Activated CD4-positive, alpha-beta T cell treated with anti-CD3 and anti-CD28 coated beads, Interleukin-2, amount 50 U/mL, for 1 hour (primary cell): ENCODE measurements around the gene ZNF267.
"Not testable (repeated sequence)": the region's sequence is repeated elsewhere in the genome, so short reads cannot be mapped to it uniquely, and the experiment has no call there.

ENCODE experiments used
- DNase-seq: peaks from one replicate; pipeline ENCODE4 v3.0.0-alpha.2; 2020

The ZNF267 gene

GRCh38 chr16:31873556-31874365 is at the start of gene ZNF267:
ZNF267 (plus strand) TSS chr16:31873807; CDS start chr16:31873967, 160 bp downstream.
- peak; percentile 93 for DNase-seq

GRCh38 chr16:31833047-31833446 is 40.6 kb upstream of the ZNF267 start:
- DNase-seq: no peak

GRCh38 chr16:31836396-31836795 is 37.2 kb upstream of the ZNF267 start:
- DNase-seq: not testable (repeated sequence)

- DNase-seq: no peak
Measured at GRCh38 chr16:31842864-31843263, 30.7 kb upstream of the ZNF267 start.

DNA sequence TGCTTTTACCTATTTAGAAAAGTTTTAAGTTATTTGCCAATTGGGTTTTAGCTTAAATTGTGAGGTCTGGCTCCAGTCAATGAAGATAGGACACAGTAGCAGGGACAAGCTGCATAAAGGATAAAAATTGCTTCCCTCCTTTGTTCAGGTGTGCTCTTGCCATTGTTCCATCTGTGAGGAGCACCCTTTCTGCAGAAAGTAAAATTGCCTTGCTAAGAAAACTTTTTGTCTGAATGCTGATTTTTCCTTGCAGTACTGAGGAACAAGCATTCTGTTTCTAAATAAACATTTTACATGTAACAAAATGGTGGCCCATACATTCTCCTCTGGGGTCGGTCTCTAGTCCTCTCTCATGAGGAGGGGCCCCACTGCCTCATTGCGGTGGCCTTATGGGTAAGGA is 25.0 kb upstream of the ZNF267 start:
- DNase-seq: not testable (repeated sequence)

GRCh38 chr16:31853291-31853690 is 20.3 kb upstream of the ZNF267 start:
- no peak for DNase-seq

- no peak for DNase-seq
Measured at GRCh38 chr16:31860508-31860907, 13.1 kb upstream of the ZNF267 start.

- no peak for DNase-seq
Measured at GRCh38 chr16:31861455-31861854, 12.2 kb upstream of the ZNF267 start.

GRCh38 chr16:31862761-31863160 is 10.8 kb upstream of the ZNF267 start:
- no peak for DNase-seq

DNA sequence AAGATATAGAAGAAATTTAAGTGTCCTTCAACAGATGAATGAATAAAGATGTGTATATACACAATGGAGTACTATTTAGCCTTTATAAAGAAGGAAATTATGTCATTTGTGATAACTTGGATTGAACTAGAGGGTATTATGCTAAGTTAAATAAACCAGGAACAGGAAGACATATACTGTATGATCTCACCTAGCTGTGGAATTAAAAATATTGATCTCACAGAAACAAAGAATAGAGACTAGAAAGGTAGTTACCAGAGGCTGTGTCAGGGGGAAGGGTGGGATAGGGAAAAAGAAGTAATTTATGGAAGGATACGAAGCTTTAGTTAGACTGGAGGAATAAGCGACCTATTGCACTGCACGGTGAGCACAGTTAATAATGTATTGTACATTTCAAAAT is 5.4 kb upstream of the ZNF267 start:
- DNase-seq: no peak

- DNase-seq: peak; percentile 82
Measured at GRCh38 chr16:31868691-31869167, 4.9 kb upstream of the ZNF267 start.

- DNase-seq: peak; percentile 66
Measured at GRCh38 chr16:31869511-31870201, 4.0 kb upstream of the ZNF267 start.

GRCh38 chr16:31870809-31871208 is 2.8 kb upstream of the ZNF267 start:
- DNase-seq: no peak

DNA sequence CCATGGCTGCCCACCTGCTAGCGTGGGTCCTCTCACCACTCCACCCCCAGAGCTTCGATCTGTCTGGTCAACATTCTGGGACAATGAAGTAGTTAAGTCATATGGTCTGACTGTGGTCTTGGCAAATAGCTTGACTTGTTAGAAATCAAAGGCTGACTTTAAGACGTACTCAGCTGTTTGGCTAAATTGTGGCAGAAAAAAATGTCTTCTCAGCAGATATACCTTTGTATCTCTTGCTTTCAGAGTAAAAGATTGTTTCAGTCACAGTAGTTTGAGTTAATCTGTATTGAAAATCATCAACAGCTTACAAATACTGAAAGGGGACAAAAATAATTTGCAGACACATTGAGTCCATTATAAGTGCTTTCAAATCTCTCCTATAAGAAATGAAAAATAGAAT is 2.1 kb upstream of the ZNF267 start:
- no peak for DNase-seq

- DNase-seq: no peak
Measured at GRCh38 chr16:31872201-31872600, 1.4 kb upstream of the ZNF267 start.

DNA sequence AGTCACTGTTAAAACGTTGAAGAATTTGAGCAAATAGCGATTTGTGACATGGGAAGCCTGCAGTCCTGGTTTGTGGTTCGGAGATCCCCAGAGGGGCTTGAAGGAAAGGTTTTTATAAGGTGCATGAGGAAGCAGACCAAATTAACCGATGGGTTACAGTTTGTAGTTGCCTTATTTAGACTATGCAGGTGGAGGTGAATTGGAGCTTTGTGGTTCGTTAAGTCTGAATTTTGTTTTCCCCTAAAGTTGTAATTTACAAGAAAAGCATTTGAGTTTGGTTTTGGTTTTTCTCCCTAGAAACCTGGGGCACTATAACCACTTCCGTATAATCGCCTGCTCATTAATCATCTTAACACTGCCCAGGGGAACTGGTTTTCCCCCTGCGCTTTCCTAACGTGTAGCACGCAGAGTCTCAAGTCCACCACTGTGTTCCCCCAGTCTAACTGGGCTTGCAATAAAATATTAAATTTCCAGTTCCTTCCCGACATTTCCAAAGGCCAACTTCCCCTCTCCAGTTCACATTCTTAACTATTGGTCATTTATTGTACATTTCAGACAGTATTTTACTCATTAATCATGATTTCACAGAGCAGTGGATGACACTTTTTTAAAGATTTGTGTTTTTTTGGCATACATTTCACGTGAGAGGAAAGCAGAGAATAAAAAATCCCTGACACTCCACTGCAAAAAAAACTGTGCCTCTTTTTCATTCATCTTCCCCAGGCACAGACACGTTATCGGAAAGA is 932 bp downstream of the ZNF267 start:
- no peak for DNase-seq

DNA sequence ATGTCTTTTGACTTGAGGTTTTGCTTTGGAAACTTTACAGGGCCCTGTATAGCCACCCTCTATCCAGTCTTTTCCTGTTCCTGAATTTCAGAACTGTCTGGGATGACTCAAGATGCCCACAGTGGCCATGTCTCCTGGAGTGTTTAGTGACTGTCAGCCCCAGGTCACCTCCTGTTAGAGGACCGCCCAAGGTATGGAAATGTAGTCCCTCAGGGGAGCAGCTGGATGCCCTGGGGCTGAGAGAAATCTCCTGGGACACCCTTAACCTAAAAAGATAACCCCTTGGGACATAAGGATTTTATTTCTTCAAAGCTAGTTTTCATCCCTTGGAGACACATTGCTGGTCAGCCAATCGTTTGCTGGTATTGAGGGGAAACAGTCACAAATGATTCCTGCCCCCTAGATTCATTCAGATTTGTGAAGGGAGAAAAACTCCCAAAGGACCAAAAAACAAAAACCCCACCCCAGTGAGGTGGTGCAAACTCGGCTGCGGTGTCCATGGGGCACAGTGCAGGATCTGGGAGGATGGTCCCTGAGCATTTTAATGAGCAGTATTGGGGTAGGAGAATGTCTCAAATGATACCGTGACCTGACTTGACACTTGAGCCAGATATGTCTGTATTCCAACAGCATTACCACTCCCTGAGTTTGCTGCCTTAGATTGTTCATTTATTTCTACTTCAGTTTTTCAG is 1.7 kb downstream of the ZNF267 start:
- no peak for DNase-seq

- DNase-seq: no peak
Measured at GRCh38 chr16:31875928-31876547, 2.4 kb downstream of the ZNF267 start.

DNA sequence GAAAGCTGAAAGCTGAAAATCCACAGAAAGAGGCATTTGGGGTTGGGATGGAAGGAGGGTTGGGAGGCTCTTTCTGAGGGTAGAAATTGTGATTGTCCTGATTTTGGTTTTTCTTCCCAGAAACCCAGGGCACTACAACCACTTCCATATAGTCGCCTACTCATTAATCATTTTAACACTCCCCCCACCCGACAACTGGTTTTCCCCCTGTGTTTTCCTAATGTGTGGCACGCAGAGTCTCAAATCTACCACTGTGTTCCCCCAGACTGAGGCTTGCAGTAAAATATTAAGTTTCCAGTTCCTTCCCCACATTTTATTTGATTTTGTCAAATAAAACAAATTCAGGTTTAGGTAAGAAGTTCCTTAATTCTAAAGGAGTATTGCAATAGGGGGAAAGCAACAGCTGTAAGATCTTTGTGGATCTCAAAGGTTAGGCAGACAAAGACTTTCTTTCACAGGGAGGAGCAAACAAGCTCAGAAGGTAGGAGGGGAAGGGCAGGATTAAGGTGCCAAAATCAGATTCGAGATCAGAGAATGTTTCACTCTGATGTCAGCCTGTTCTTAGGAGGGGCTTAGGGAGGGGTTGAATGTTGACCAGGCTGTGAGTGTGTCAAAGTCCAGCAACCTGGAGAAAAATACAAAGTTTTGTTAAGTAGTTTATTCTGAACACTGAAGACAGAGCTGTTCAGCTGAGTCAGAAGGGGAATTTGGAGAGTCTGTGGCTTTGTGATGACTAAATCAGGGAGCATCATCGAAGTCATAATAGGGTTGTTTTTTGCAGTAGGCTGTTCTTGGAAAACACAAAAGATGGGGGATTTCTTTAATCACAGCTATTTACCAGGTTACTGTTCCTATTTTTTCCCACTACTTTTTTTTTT is 3.6 kb downstream of the ZNF267 start:
- no peak for DNase-seq

- DNase-seq: no peak
Measured at GRCh38 chr16:31877876-31878642, 4.5 kb downstream of the ZNF267 start.

DNA sequence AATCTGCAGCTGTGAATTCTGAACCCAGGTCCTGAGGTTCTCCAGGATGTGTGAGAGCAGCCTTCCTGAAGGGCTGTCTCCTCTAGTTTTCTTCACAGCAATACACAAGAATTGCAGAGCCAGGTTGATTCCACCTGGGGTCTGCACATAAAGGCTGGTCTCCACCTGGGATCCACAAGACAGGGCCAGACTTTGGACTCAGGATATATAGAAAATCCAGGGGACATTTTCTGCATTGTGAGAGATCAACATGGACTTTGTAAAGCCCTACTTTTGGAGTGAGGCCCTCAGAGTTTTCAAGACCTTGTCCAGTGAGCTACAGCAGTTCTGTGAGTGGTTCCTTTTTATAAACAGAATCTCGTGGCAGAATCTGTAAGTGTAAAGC is 6.3 kb downstream of the ZNF267 start:
- DNase-seq: no peak
